ENCODE data around the gene CMTM8. TPM values are rescaled to one million over a fixed set of nuclear protein-coding genes. Genes with fewer than 3 reads are reported as not detected.

The CMTM8 gene
- total and polyA plus RNA-seq, 2 experiments from 2014 or later: 19.9 to 24.5 TPM

DNA sequence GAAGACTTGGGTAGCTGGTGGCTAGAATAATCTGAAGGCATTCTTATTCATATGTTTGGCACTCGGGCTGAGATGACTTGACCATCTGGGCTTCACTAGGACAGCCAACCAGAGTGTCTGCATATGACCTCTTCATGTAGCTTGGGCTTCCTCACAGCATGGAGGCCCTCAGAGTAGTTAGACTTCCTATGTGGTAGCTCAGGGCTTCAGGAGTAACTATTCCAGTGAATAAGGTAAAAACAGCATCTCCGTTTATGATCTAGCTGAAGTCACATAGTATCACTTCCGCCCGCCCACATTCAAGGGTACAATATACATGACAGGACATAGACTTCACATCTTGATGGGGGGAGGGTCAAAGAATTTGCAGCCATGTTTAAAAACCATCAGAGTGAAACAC, 18.9 kb upstream of the CMTM8 start (continued):
- TF ChIP-seq ZNF114 (CRISPR knock-in tag; IDR thresholded peaks at IDR 0.05) (no peak), ZNF331 (CRISPR knock-in tag; IDR thresholded peaks at IDR 0.05; ENCODE audit: low read depth) (no peak), STAT1 (IDR thresholded peaks at IDR 0.05; ENCODE audit: unreplicated experiment) (no peak), EZH2 (IDR thresholded peaks at IDR 0.05; ENCODE audit: low read depth, unreplicated experiment) (no peak), NANOG (IDR thresholded peaks at IDR 0.05; ENCODE audit: borderline replicate concordance) (no peak), EZH2phosphoT487 (IDR thresholded peaks at IDR 0.05; ENCODE audit: unreplicated experiment) (no peak), JUNB (IDR thresholded peaks at IDR 0.05; ENCODE audit: unreplicated experiment) (no peak), CREB1 (CRISPR knock-in tag; IDR thresholded peaks at IDR 0.05; ENCODE audit: low read depth) (no peak)
- TF ChIP-seq, protein P1, sequence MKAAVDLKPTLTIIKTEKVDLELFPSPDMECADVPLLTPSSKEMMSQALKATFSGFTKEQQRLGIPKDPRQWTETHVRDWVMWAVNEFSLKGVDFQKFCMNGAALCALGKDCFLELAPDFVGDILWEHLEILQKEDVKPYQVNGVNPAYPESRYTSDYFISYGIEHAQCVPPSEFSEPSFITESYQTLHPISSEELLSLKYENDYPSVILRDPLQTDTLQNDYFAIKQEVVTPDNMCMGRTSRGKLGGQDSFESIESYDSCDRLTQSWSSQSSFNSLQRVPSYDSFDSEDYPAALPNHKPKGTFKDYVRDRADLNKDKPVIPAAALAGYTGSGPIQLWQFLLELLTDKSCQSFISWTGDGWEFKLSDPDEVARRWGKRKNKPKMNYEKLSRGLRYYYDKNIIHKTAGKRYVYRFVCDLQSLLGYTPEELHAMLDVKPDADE (IDR thresholded peaks at IDR 0.05): no peak
- TF ChIP-seq, protein P2, sequence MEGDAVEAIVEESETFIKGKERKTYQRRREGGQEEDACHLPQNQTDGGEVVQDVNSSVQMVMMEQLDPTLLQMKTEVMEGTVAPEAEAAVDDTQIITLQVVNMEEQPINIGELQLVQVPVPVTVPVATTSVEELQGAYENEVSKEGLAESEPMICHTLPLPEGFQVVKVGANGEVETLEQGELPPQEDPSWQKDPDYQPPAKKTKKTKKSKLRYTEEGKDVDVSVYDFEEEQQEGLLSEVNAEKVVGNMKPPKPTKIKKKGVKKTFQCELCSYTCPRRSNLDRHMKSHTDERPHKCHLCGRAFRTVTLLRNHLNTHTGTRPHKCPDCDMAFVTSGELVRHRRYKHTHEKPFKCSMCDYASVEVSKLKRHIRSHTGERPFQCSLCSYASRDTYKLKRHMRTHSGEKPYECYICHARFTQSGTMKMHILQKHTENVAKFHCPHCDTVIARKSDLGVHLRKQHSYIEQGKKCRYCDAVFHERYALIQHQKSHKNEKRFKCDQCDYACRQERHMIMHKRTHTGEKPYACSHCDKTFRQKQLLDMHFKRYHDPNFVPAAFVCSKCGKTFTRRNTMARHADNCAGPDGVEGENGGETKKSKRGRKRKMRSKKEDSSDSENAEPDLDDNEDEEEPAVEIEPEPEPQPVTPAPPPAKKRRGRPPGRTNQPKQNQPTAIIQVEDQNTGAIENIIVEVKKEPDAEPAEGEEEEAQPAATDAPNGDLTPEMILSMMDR (conservative IDR thresholded peaks at IDR 0.05; ENCODE audit: low read depth in 2 of 2): no peak
- TF ChIP-seq, protein P3, sequence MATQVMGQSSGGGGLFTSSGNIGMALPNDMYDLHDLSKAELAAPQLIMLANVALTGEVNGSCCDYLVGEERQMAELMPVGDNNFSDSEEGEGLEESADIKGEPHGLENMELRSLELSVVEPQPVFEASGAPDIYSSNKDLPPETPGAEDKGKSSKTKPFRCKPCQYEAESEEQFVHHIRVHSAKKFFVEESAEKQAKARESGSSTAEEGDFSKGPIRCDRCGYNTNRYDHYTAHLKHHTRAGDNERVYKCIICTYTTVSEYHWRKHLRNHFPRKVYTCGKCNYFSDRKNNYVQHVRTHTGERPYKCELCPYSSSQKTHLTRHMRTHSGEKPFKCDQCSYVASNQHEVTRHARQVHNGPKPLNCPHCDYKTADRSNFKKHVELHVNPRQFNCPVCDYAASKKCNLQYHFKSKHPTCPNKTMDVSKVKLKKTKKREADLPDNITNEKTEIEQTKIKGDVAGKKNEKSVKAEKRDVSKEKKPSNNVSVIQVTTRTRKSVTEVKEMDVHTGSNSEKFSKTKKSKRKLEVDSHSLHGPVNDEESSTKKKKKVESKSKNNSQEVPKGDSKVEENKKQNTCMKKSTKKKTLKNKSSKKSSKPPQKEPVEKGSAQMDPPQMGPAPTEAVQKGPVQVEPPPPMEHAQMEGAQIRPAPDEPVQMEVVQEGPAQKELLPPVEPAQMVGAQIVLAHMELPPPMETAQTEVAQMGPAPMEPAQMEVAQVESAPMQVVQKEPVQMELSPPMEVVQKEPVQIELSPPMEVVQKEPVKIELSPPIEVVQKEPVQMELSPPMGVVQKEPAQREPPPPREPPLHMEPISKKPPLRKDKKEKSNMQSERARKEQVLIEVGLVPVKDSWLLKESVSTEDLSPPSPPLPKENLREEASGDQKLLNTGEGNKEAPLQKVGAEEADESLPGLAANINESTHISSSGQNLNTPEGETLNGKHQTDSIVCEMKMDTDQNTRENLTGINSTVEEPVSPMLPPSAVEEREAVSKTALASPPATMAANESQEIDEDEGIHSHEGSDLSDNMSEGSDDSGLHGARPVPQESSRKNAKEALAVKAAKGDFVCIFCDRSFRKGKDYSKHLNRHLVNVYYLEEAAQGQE (IDR thresholded peaks at IDR 0.05; ENCODE audit: unreplicated experiment): no peak

DNA sequence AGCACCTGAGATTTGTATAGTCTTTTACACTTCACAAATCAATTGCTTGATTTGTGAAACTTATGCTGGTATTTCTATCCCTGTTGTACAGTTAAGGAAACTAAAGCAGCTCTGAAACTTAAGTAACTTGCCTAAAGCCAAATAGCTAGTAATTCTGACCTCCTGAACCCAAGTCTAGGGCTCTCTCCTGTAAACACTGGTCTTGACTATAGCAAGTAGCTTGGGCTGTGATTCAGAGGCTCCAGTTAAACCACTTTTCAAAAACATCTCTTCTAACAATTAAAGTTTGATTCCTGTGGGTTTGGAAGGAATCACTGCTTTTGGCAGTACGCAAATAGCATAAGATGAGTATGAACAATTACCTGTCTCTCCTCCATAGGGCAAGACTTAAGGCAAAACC, 18.5 kb upstream of the CMTM8 start:
- no peak overlapping the region for H3K4me3 Mint-ChIP-seq
- no peaks in the 10 kb centered on the region for H3K36me3 ChIP-seq (ENCODE audit: insufficient read depth)
- H3K9me2 ChIP-seq (ENCODE audit: insufficient read depth): peaks cover 12% of the 10 kb centered on the region
- H3K27me3 Mint-ChIP-seq (ENCODE audit: insufficient read depth, low read depth, poor library complexity): peaks cover 5% of the 10 kb centered on the region
- TF ChIP-seq, protein P1 (IDR thresholded peaks at IDR 0.05): no peak
- TF ChIP-seq NANOG (IDR thresholded peaks at IDR 0.05; ENCODE audit: borderline replicate concordance): no peak
- TF ChIP-seq, protein P2 (conservative IDR thresholded peaks at IDR 0.05; ENCODE audit: low read depth in 2 of 2): no peak
- no peak for TF ChIP-seq POLR2AphosphoS5 (IDR thresholded peaks at IDR 0.05; ENCODE audit: low read depth)
- no peaks in the 10 kb centered on the region for H3K27me3 ChIP-seq (ENCODE audit: insufficient read depth)
- H3K4me2 ChIP-seq: no peak overlapping the region
- no peak overlapping the region for H2AFZ ChIP-seq
- DNase-seq (ENCODE audit: low spot score) (no peak), ATAC-seq (no peak)
- no peaks in the 10 kb centered on the region for H3F3A ChIP-seq (replicated peaks; ENCODE audit: low read depth)
- no peaks in the 10 kb centered on the region for H3K36me3 Mint-ChIP-seq (ENCODE audit: low read depth)
- H3K27ac Mint-ChIP-seq: no peak overlapping the region
- H3K27ac ChIP-seq (ENCODE audit: low read depth): no peak overlapping the region
- H3K9me3 Mint-ChIP-seq: no peaks in the 10 kb centered on the region
- H3K4me1 ChIP-seq (ENCODE audit: insufficient read depth): no peaks in the 10 kb centered on the region
- H3K79me2 ChIP-seq (replicated peaks; ENCODE audit: insufficient read depth): no peaks in the 10 kb centered on the region
- H4K20me1 ChIP-seq (replicated peaks; ENCODE audit: insufficient read depth): no peaks in the 10 kb centered on the region
- H3K4me1 Mint-ChIP-seq: no peaks in the 10 kb centered on the region; the same call in 2 of the 3 replicates
- H3K4me3 ChIP-seq: no peak overlapping the region
